K562 (cell line): Measurements from ENCODE around the gene ABHD17B. TPM values are rescaled to one million over a fixed set of nuclear protein-coding genes. Genes with fewer than 3 reads are reported as not detected.

Experiments
- CBX8 ChIP-seq: fragments of 200-600 bp; sonication (generic); IDR thresholded peaks from 2 replicates; pipeline ENCODE4 v1.6.1; 2012; ENCODE audit warnings: borderline replicate concordance, mixed run types, low read depth, mild to moderate bottlenecking, moderate library complexity, mixed read lengths, low read length, control low read depth, inconsistent platforms; ENCODE audit not compliant: poor library complexity, severe bottlenecking; ENCODE audit errors: extremely low read depth
- CEBPB ChIP-seq: fragments of 450-650 bp; IDR thresholded peaks from 2 replicates; pipeline ENCODE4 v1.6.1; 2016; ENCODE audit warnings: missing genetic modification characterization, missing compliant biosample characterization
- CHD7 ChIP-seq: fragments of 200-600 bp; sonication (generic); IDR thresholded peaks from one replicate; pipeline ENCODE4 v1.6.1; 2012; ENCODE audit warnings: mild to moderate bottlenecking, low read depth, low read length, inconsistent platforms
- COPS2 ChIP-seq: fragments of 450-650 bp; conservative IDR thresholded peaks from 2 replicates; pipeline ENCODE4 v1.6.1; 2016; ENCODE audit warnings: mild to moderate bottlenecking, moderate library complexity
- EP300 ChIP-seq: IDR thresholded peaks from 2 replicates; pipeline ENCODE4 v1.6.1; 2012; ENCODE audit warnings: low read length, improper control_type of control experiment
- ETV1 ChIP-seq: fragments of 450-650 bp; conservative IDR thresholded peaks from 2 replicates; pipeline ENCODE4 v1.6.1; 2016; ENCODE audit warnings: missing genetic modification characterization, control low read depth, low read depth, missing compliant biosample characterization
- HLTF ChIP-seq: fragments of 450-650 bp; IDR thresholded peaks from 2 replicates; pipeline ENCODE4 v1.6.1; 2016
- KAT7 ChIP-seq: sonication (generic); formaldehyde crosslinking; IDR thresholded peaks from 2 replicates; pipeline ENCODE4 v1.8.0; 2022; ENCODE audit warnings: missing genetic modification reagents, mild to moderate bottlenecking, borderline replicate concordance
- NCOA2 ChIP-seq, 2 experiments: fragments of 450-650 bp; IDR thresholded peaks; 2 replicates each; pipeline ENCODE4 v1.6.1; 2018; ENCODE audit warnings: mild to moderate bottlenecking in 2 of 2, moderate library complexity in 1 of 2; ENCODE audit not compliant: partially characterized antibody in 2 of 2
- NEUROD1 ChIP-seq: fragments of 150-350 bp; IDR thresholded peaks from 2 replicates; pipeline ENCODE4 v1.6.1; 2014; ENCODE audit warnings: borderline replicate concordance, low read length, low read depth; ENCODE audit not compliant: partially characterized antibody
- NFATC3 ChIP-seq: fragments of 450-650 bp; IDR thresholded peaks from 2 replicates; pipeline ENCODE4 v1.6.1; 2017; ENCODE audit warnings: mild to moderate bottlenecking
- POLR2H ChIP-seq: IDR thresholded peaks from 2 replicates; pipeline ENCODE4 v1.6.1; 2016; ENCODE audit warnings: missing genetic modification characterization, low read depth, mild to moderate bottlenecking, control low read depth, missing compliant biosample characterization, moderate library complexity
- PURB ChIP-seq: sonication (generic); formaldehyde crosslinking; IDR thresholded peaks from 2 replicates; pipeline ENCODE4 v1.9.0; 2021; ENCODE audit warnings: low read depth, mild to moderate bottlenecking, missing genetic modification reagents
- TAF1 ChIP-seq: IDR thresholded peaks from 2 replicates; pipeline ENCODE4 v1.6.1; 2011; ENCODE audit warnings: mild to moderate bottlenecking, low read length, moderate library complexity; ENCODE audit not compliant: insufficient read depth, control insufficient read depth, severe bottlenecking; ENCODE audit errors: extremely low read depth
- ZNF232 ChIP-seq: sonication (generic); formaldehyde crosslinking; IDR thresholded peaks from 2 replicates; pipeline ENCODE4 v1.8.0; 2022; ENCODE audit warnings: mild to moderate bottlenecking, missing genetic modification reagents
- ZNF239 ChIP-seq: fragments of 250-450 bp; sonication (Bioruptor Pico); IDR thresholded peaks from 2 replicates; pipeline ENCODE4 v1.4.0; 2020; ENCODE audit warnings: mild to moderate bottlenecking
- ZNF436 ChIP-seq: fragments of 250-450, 450-650 bp; sonication (Bioruptor Pico); formaldehyde crosslinking; IDR thresholded peaks from 2 replicates; pipeline ENCODE4 v1.7.0; 2020; ENCODE audit warnings: mild to moderate bottlenecking
- polyA plus RNA-seq, 8 experiments: library from polyadenylated mRNA; depleted of rRNA in 4 of 8; stranded (reverse) in 5 of 8; unstranded in 3 of 8; fragments of >200 nt; fragmentation: Nextera tagmentation in 2 of 8; fragmentation: Illumina TruSeq in 1 of 8; extraction: Ambion mirVana in 2 of 8; extraction: Trizol in 1 of 8; gene quantifications; 2 replicates each; pipeline versions ENCODE4 v1.2.1 to v1.2.3, GENCODE V29; 2011 to 2014; ENCODE audit warnings: inconsistent platforms in 1 of 8, missing spikeins in 1 of 8
- total RNA-seq, 7 experiments: library from RNA; depleted of rRNA in 6 of 7; stranded (reverse); fragments of >200 nt in 6 of 7; fragmentation: Illumina TruSeq in 2 of 7; extraction: Trizol in 2 of 7; gene quantifications; 2 replicates each; pipeline versions ENCODE4 v1.2.1 to v1.2.3, GENCODE V29; 2011 to 2021; ENCODE audit warnings: low replicate concordance in 1 of 7

The ABHD17B gene
- total and polyA plus RNA-seq, 9 of the 15 experiments (the other 6 are each of a cell fraction or from before 2014, with no cell fraction given), result 1.9 to 13.4 (median 10.1) TPM

- TF ChIP-seq CHD7, result no peak
- TF ChIP-seq CEBPB (tag), result no peak
- TF ChIP-seq NFATC3, result no peak
- TF ChIP-seq EP300, result peak; percentile 23; the same call in 1 of the 2 replicates
- no peak for TF ChIP-seq NEUROD1
- TF ChIP-seq ZNF239 (CRISPR knock-in tag), result no peak
- peak; percentile 94 for TF ChIP-seq TAF1
- 0 out of 2 replicates have a peak, but pooled peaks have one; percentile 30 for TF ChIP-seq ETV1 (tag)
- TF ChIP-seq ZNF232, result no peak
- TF ChIP-seq NCOA2 (IDR thresholded peaks at IDR 0.05; ENCODE audit: partially characterized antibody in 2 of 2), result no peak
- no peak for TF ChIP-seq CBX8
- TF ChIP-seq KAT7 (CRISPR knock-in tag), result peak; percentile 86; the same call in 1 of the 2 replicates
- no peak for TF ChIP-seq HLTF
- TF ChIP-seq ZNF436 (CRISPR knock-in tag), result no peak
- TF ChIP-seq POLR2H, result peak; percentile 90
- no peak for TF ChIP-seq COPS2
- no peak for TF ChIP-seq PURB (CRISPR knock-in tag)
Observed at GRCh38 chr9:71911061-71911907, at the start of gene ABHD17B, which contains the start of gene C9orf85 (continued).
